Measurements from ENCODE around the gene PCED1A.

DNA sequence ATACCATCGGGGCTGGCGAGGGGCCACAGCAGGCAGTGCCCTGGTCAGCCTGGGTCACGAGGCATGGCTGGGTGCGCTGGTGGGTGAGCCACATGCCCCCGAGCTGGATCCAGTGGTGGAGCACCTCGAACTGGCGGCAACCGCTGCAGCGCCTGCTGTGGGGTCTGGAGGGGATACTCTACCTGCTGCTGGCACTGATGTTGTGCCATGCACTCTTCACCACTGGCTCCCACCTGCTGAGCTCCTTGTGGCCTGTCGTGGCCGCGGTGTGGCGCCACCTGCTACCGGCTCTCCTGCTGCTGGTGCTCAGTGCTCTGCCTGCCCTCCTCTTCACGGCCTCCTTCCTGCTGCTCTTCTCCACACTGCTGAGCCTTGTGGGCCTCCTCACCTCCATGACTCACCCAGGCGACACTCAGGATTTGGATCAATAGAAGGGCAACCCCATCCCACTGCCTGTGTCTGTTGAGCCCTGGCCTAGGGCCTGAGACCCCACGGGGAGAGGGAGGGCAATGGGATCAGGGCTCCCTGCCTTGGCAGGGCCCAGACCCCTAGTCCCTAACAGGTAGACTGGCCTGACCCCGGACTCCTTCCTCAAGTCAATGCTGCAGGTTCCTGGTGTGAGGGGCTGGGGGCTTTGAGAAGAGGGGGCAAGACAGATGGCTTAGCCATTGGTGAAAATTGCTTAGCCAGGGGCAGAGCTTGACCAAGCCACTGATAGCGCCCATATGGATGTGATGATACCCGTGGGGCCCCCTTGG lies 23.7 kb downstream of the PCED1A start:
- TF ChIP-seq, protein P1, sequence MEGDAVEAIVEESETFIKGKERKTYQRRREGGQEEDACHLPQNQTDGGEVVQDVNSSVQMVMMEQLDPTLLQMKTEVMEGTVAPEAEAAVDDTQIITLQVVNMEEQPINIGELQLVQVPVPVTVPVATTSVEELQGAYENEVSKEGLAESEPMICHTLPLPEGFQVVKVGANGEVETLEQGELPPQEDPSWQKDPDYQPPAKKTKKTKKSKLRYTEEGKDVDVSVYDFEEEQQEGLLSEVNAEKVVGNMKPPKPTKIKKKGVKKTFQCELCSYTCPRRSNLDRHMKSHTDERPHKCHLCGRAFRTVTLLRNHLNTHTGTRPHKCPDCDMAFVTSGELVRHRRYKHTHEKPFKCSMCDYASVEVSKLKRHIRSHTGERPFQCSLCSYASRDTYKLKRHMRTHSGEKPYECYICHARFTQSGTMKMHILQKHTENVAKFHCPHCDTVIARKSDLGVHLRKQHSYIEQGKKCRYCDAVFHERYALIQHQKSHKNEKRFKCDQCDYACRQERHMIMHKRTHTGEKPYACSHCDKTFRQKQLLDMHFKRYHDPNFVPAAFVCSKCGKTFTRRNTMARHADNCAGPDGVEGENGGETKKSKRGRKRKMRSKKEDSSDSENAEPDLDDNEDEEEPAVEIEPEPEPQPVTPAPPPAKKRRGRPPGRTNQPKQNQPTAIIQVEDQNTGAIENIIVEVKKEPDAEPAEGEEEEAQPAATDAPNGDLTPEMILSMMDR (IDR thresholded peaks at IDR 0.05; ENCODE audit: low read length) = peak; percentile 51
- no peak for TF ChIP-seq EZH2 (IDR thresholded peaks at IDR 0.05; ENCODE audit: borderline replicate concordance, low read length)

Measured in OCI-LY1 (cell line).